ENCODE data around the gene CST9. TPM values are rescaled to one million over a fixed set of nuclear protein-coding genes. Genes with fewer than 3 reads are reported as not detected.
"Not testable (repeated sequence)": the region's sequence is repeated elsewhere in the genome, so short reads cannot be mapped to it uniquely, and the experiment has no call there.

CST9 gene
- total RNA-seq, 2 donors from 2014 or later: not detected

GRCh38 chr20:23585449-23585807 lies 20.3 kb downstream of the CST9 start:
- DNase-seq (ENCODE audit: low spot score) (no peak), ATAC-seq (ENCODE audit: insufficient number of reproducible peaks, low FRiP score, low read depth) (no peak)
- Histone ChIP-seq H3K9me3 (no peaks in the 10 kb centered on the region), H3K36me3 (no peaks in the 10 kb centered on the region), H3K4me1 (ENCODE audit: control insufficient read depth in 1 of 2, low read depth in 2 of 2) (no peaks in the 10 kb centered on the region), H3K4me3 (no peak overlapping the region), H3K27me3 (replicated peaks; ENCODE audit: insufficient read depth) (no peaks in the 10 kb centered on the region), H3K27ac (no peak overlapping the region)
- TF ChIP-seq, protein P1, sequence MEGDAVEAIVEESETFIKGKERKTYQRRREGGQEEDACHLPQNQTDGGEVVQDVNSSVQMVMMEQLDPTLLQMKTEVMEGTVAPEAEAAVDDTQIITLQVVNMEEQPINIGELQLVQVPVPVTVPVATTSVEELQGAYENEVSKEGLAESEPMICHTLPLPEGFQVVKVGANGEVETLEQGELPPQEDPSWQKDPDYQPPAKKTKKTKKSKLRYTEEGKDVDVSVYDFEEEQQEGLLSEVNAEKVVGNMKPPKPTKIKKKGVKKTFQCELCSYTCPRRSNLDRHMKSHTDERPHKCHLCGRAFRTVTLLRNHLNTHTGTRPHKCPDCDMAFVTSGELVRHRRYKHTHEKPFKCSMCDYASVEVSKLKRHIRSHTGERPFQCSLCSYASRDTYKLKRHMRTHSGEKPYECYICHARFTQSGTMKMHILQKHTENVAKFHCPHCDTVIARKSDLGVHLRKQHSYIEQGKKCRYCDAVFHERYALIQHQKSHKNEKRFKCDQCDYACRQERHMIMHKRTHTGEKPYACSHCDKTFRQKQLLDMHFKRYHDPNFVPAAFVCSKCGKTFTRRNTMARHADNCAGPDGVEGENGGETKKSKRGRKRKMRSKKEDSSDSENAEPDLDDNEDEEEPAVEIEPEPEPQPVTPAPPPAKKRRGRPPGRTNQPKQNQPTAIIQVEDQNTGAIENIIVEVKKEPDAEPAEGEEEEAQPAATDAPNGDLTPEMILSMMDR (IDR thresholded peaks at IDR 0.05): no peak

DNA sequence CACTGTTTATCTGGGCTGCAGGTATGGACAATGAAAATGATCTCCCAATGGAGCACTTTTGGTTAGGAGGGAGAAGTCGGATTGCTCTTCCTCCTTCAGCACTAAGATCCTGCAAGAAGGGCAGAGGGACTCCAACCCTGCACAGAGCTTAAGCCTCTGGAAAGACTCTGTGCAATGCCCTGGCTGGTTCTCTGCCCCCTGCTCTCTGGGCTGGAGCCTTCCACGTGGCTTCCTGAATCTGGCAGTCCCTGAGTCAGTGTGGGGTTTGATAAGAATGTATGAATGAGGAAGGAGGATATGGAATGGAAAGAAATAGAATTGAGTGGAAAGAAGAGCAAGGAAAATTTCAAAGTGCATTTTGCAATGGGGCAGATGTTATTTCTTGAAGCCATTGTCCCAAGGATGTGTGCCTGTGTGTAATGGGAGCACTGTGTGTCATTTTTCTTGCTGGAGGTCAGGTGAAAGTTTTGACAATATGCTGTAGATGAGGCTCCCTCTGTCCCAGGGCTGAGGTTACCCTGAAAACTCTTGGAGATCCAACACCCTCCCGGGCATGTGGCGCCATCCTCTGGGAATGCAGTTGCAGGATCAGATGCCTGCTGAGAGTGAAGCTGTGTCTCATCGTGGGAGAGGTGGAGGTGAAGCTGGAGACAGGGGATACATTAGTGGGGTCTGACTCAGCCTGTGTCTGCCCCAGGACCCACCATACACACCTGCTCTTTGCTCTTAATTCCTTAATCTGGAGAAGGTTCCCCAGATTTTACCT lies 21.1 kb downstream of the CST9 start:
- ATAC-seq (ENCODE audit: insufficient number of reproducible peaks, low FRiP score, low read depth): no peak
- no peak overlapping the region for H3K27ac ChIP-seq

DNA sequence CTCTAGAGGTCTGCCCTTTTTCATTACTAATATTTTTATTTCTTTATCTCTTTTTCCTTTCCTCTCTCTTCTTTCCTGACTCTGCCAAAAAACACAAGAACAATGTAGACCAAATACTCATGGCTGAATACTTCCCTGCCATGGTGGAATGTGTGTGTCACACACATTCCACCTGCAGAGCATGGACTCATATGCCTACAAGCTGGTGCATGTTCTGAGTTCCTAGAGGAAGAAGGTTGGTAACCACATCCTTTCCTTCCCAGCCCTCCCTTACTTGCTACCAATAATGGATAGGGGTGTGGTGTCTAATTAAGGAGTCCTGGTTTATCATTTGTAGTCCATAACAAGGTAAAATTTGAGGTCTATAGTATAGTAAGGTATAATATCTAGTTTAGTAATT lies 22.2 kb downstream of the CST9 start:
- Histone ChIP-seq H3K27ac (no peak overlapping the region), H3K4me1 (ENCODE audit: control insufficient read depth in 1 of 2, low read depth in 2 of 2) (no peaks in the 10 kb centered on the region), H3K9me3 (no peaks in the 10 kb centered on the region), H3K27me3 (replicated peaks; ENCODE audit: insufficient read depth) (no peaks in the 10 kb centered on the region), H3K4me3 (no peak overlapping the region), H3K36me3 (no peaks in the 10 kb centered on the region)
- ATAC-seq (ENCODE audit: insufficient number of reproducible peaks, low FRiP score, low read depth) (no peak), DNase-seq (ENCODE audit: low spot score) (no peak)
- TF ChIP-seq, protein P1 (IDR thresholded peaks at IDR 0.05): no peak

More for the DNA sequence above, 21.1 kb downstream of the CST9 start:
- no peaks in the 10 kb centered on the region for H3K36me3 ChIP-seq
- TF ChIP-seq, protein P1 (IDR thresholded peaks at IDR 0.05): no peak
- H3K4me3 ChIP-seq: no peak overlapping the region
- H3K27me3 ChIP-seq (replicated peaks; ENCODE audit: insufficient read depth): no peaks in the 10 kb centered on the region
- H3K4me1 ChIP-seq (ENCODE audit: control insufficient read depth in 1 of 2, low read depth in 2 of 2): no peaks in the 10 kb centered on the region
- no peak for DNase-seq (ENCODE audit: low spot score)
- H3K9me3 ChIP-seq: no peaks in the 10 kb centered on the region

DNA sequence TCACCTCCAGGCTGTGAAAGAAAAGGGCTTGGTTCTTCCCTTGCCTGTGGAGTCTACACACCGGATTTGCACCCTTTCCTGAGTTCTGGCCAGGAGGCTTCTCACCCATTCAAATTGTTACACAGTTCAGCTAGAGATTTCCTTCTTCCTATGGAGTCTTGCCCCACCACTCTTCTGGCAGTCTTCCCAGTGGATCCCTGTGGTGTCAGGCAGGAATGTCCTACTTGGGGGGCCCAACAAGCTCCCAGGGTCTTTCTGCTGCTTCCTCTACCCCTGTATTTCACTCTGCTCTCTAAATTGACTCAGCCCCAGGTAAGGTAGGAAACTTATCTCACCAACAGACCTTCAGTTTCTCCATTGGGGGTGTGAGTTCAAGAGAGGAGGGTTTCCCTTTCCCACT lies 23.4 kb downstream of the CST9 start:
- H3K4me1 ChIP-seq (ENCODE audit: control insufficient read depth in 1 of 2, low read depth in 2 of 2): no peaks in the 10 kb centered on the region
- DNase-seq (ENCODE audit: low spot score): no peak
- no peak for ATAC-seq (ENCODE audit: insufficient number of reproducible peaks, low FRiP score, low read depth)

DNA sequence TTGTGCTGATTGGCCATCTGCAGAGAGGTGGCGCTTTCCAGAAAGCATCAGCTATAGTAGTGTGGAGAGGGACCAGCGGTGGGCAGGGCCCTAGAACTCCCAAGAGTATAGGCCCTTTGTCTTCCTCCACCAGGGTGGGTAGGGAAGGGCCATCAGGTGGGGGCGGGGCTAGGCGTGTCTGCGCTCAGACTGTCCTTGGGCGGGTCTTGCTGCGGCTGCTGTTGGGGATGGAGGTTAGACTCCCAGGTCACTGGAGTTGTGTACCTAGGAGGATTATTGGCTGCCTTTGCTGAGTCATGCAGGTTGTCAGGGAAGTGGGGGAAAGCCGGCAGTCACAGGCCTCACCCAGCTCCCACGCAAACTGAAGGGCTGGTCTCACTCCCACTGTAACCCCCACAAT lies 23.9 kb downstream of the CST9 start:
- H3K36me3 ChIP-seq; H3K27me3 ChIP-seq (replicated peaks; ENCODE audit: insufficient read depth); H3K27ac ChIP-seq; DNase-seq (ENCODE audit: low spot score); H3K4me3 ChIP-seq; H3K9me3 ChIP-seq; H3K4me1 ChIP-seq (ENCODE audit: control insufficient read depth in 1 of 2, low read depth in 2 of 2); ATAC-seq (ENCODE audit: insufficient number of reproducible peaks, low FRiP score, low read depth): not testable (repeated sequence)

More for the DNA sequence above, 23.4 kb downstream of the CST9 start:
- Histone ChIP-seq H3K27me3 (replicated peaks; ENCODE audit: insufficient read depth) (no peaks in the 10 kb centered on the region), H3K4me3 (no peak overlapping the region), H3K9me3 (no peaks in the 10 kb centered on the region), H3K27ac (no peak overlapping the region), H3K36me3 (no peaks in the 10 kb centered on the region)
- TF ChIP-seq, protein P1 (IDR thresholded peaks at IDR 0.05): no peak

- Histone ChIP-seq H3K36me3 (no peaks in the 10 kb centered on the region), H3K27ac (no peak overlapping the region), H3K9me3 (no peaks in the 10 kb centered on the region), H3K27me3 (replicated peaks; ENCODE audit: insufficient read depth) (no peaks in the 10 kb centered on the region), H3K4me1 (ENCODE audit: control insufficient read depth in 1 of 2, low read depth in 2 of 2) (no peaks in the 10 kb centered on the region), H3K4me3 (no peak overlapping the region)
- DNase-seq (ENCODE audit: low spot score) (no peak), ATAC-seq (ENCODE audit: insufficient number of reproducible peaks, low FRiP score, low read depth) (no peak)
- TF ChIP-seq, protein P1 (IDR thresholded peaks at IDR 0.05): no peak
These were observed 30.7 kb downstream of the CST9 start for GRCh38 chr20:23574977-23575376.
